ENCODE results near the gene TPST1.

DNA sequence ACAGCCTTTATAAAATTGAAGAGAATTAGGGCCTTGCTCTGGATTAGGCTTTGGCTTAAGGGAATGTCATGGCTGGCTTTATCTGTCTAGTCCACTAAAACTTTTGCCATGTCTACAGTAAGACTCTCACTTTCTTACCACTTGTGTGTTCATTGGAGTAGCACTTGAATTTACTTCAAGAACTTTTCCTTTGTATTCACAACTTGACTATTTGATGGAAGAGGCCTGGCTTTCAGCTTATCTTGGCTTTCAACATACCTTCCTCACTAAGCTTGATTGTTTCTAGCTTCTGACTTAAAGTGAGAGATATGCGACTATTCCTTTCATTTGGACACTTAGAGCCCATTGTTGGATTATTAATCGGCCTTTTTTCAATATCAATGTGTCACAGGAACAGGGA lies 96.1 kb downstream of the TPST1 start:
- TF ChIP-seq, protein P1, sequence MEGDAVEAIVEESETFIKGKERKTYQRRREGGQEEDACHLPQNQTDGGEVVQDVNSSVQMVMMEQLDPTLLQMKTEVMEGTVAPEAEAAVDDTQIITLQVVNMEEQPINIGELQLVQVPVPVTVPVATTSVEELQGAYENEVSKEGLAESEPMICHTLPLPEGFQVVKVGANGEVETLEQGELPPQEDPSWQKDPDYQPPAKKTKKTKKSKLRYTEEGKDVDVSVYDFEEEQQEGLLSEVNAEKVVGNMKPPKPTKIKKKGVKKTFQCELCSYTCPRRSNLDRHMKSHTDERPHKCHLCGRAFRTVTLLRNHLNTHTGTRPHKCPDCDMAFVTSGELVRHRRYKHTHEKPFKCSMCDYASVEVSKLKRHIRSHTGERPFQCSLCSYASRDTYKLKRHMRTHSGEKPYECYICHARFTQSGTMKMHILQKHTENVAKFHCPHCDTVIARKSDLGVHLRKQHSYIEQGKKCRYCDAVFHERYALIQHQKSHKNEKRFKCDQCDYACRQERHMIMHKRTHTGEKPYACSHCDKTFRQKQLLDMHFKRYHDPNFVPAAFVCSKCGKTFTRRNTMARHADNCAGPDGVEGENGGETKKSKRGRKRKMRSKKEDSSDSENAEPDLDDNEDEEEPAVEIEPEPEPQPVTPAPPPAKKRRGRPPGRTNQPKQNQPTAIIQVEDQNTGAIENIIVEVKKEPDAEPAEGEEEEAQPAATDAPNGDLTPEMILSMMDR (IDR thresholded peaks at IDR 0.05): no peak
- no peak for TF ChIP-seq POLR2A (IDR thresholded peaks at IDR 0.05)

Measured in thyroid gland (tissue), 4 donors.